ENCODE measurements around the gene ENTHD1. TPM values are rescaled to one million over a fixed set of nuclear protein-coding genes. Genes with fewer than 3 reads are reported as not detected.

The ENTHD1 gene
- total RNA-seq, 4 donors from 2014 or later: not detected

DNA sequence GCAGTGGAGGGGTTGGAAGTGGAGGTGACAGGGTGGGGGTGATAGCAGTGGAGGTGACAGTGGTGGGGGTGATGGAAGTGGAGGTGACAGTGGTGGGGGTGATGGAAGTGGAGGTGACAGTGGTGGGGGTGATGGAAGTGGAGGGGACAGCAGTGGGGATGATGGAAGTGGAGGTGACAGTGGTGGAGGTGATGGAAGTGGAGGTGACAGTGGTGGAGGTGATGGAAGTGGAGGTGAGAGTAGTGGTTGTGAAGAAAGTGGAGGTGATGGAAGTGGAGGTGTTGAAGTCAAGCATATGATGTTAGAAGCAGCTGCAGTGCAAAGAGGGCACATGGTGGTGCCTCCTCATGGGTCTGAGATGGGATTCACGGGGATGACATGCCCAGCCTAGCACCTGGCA is 181.5 kb downstream of the ENTHD1 start:
- intact Hi-C loops (cut with DNase I): no loop called here
- DNase-seq: no peak
- no peaks in the 10 kb centered on the region for H3K9me3 ChIP-seq
- WGBS, 2 donors: 83 to 86% methylated on average over 1 of the region's 1 CpG
- TF ChIP-seq, protein P1, sequence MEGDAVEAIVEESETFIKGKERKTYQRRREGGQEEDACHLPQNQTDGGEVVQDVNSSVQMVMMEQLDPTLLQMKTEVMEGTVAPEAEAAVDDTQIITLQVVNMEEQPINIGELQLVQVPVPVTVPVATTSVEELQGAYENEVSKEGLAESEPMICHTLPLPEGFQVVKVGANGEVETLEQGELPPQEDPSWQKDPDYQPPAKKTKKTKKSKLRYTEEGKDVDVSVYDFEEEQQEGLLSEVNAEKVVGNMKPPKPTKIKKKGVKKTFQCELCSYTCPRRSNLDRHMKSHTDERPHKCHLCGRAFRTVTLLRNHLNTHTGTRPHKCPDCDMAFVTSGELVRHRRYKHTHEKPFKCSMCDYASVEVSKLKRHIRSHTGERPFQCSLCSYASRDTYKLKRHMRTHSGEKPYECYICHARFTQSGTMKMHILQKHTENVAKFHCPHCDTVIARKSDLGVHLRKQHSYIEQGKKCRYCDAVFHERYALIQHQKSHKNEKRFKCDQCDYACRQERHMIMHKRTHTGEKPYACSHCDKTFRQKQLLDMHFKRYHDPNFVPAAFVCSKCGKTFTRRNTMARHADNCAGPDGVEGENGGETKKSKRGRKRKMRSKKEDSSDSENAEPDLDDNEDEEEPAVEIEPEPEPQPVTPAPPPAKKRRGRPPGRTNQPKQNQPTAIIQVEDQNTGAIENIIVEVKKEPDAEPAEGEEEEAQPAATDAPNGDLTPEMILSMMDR (IDR thresholded peaks at IDR 0.05): no peak
- no peak for TF ChIP-seq POLR2A (IDR thresholded peaks at IDR 0.05)
- peaks cover 0 to 3% (median 0%) of the 10 kb centered on the region in 3 donors for H3K4me1 ChIP-seq
- no peak overlapping the region for H3K4me3 ChIP-seq
- peaks cover 0 to 52% (median 0%) of the 10 kb centered on the region in 4 donors for H3K27me3 ChIP-seq
- no peaks in the 10 kb centered on the region for H3K36me3 ChIP-seq
- H3K27ac ChIP-seq: no peak overlapping the region

DNA sequence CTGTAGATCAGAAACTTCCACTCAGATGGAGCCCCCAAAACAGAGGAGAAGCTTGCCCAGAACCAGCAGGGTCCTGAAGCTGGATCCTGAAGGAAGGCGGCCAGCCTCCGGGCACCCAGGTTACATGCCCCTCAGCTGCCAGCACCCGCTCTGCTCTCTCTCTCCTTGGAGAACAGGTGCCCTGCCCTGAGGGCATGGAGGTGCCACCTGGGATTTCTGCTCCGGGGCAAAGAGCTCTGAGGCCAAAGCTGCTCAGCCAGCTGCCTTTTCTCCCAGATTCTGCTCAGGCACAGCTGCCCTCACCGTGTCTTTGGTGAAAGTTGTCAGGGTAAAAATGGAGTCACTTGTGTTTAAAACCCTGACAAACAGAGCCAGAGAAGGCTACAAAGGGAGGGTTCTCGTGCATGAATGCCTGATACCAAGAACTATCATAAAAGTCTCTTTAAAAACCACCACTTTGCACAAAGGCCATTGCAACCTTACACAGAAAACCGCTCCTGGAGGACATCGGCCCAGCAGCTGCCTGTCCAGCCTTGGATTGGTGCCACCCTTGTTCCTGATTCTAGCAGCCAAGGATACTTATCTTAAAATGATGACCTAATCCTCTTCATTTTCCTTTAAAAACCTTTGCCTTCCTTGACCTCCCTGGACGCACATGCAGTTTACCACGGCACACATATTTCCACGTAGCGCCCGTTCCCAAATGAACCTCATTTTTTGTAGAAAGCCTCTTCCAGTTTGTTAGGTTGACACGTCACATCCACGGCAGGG is 183.0 kb downstream of the ENTHD1 start:
- DNase-seq: no peak
- no peaks in the 10 kb centered on the region for H3K36me3 ChIP-seq
- TF ChIP-seq, protein P1 (IDR thresholded peaks at IDR 0.05): no peak
- TF ChIP-seq POLR2A (IDR thresholded peaks at IDR 0.05): no peak
- peaks cover 0 to 62% (median 0%) of the 10 kb centered on the region in 4 donors for H3K27me3 ChIP-seq
- WGBS, 2 donors: 69 to 75% methylated on average over 10 to 11 of the region's 15 CpGs
- H3K4me3 ChIP-seq: no peak overlapping the region
- peaks cover 0 to 16% (median 6%) of the 10 kb centered on the region in 3 donors for H3K4me1 ChIP-seq
- H3K27ac ChIP-seq: no peak overlapping the region
- intact Hi-C loops (cut with DNase I): no loop called here
- H3K9me3 ChIP-seq: no peaks in the 10 kb centered on the region

DNA sequence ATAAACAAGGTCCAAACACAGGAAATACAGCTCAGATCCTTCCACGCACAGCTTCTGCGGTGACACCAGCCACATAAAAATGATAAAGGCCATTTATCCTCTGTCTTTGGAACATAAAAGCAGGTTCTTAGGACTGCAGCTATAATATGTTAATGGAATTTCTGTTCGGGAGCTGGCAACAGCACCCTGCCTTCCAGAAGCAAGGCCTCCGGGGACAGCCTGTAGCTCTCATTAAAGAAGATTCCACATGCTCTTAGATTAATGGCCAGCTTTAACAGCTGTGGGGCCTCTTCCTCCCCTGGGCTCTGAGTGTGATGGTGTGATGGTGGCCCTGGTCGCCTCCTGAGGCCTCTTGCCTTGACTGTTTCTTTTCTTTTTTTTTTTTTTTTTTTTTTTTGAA is 185.7 kb downstream of the ENTHD1 start:
- intact Hi-C loops (cut with DNase I): no loop called here
- no peak for DNase-seq
- WGBS, 2 donors: 79% methylated on average over 4 to 5 of the region's 5 CpGs
- peaks cover 13 to 42% (median 14%) of the 10 kb centered on the region in 3 donors for H3K4me1 ChIP-seq
- TF ChIP-seq POLR2A (IDR thresholded peaks at IDR 0.05): no peak
- TF ChIP-seq, protein P1 (IDR thresholded peaks at IDR 0.05): no peak
- H3K36me3 ChIP-seq: no peaks in the 10 kb centered on the region
- H3K4me3 ChIP-seq: no peak overlapping the region
- no peaks in the 10 kb centered on the region for H3K9me3 ChIP-seq
- H3K27me3 ChIP-seq: peaks cover 0 to 79% (median 0%) of the 10 kb centered on the region in 4 donors
- H3K27ac ChIP-seq: no peak overlapping the region

DNA sequence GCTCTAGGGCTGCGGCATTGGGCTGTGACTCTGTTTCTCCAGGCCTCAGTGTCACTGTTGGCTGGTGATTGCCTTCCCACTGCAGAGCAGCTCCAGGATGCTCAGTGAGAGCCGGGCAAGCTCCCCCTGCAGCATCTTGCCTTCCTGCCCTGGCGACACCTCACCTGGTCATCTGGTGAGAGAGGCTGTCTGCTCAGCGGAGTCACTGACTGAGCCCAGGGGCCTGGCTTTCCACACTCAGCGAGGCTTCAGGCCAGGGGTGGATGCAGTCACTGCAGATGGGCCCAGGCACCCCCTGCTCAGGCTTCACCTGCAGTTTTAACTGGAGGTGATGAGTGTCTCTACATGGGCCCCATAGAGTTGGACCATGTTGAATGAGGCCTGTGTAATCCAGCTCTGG is 186.2 kb downstream of the ENTHD1 start:
- 100% methylated on average over 2 of the region's 5 CpGs; no CpG with 5 or more reads in 1 of the 2 donors for WGBS, 2 donors

More for the DNA sequence above, 186.2 kb downstream of the ENTHD1 start:
- Histone ChIP-seq H3K4me1 (peaks cover 13 to 43% (median 14%) of the 10 kb centered on the region in 3 donors), H3K9me3 (no peaks in the 10 kb centered on the region), H3K36me3 (no peaks in the 10 kb centered on the region), H3K27ac (no peak overlapping the region), H3K4me3 (no peak overlapping the region), H3K27me3 (peaks cover 0 to 77% (median 0%) of the 10 kb centered on the region in 4 donors)
- DNase-seq: no peak
- intact Hi-C loops (cut with DNase I): no loop called here
- no peak for TF ChIP-seq POLR2A (IDR thresholded peaks at IDR 0.05)
- TF ChIP-seq, protein P1 (IDR thresholded peaks at IDR 0.05): no peak
